PFSK-1 (cell line): ENCODE data around the gene TMC4.
A peak's percentile ranks its signal among the peaks of the same experiment; 100 is the strongest.

Experiments
- FOXP2 ChIP-seq: optimal IDR thresholded peaks from 2 replicates; pipeline ENCODE3; 2011; ENCODE audit warnings: borderline replicate concordance, control low read depth, inconsistent platforms; ENCODE audit not compliant: insufficient read depth; ENCODE audit errors: extremely low read length, extremely low read depth
- POLR2AphosphoS5 ChIP-seq: IDR thresholded peaks from 2 replicates; pipeline ENCODE4 v1.6.1; 2012; ENCODE audit warnings: low read depth, mild to moderate bottlenecking, control low read depth, low read length, moderate library complexity
- REST ChIP-seq, 2 experiments: IDR thresholded peaks; 2 replicates each; pipeline versions ENCODE4 v1.6.1 to v1.8.0; 2011 to 2012; ENCODE audit warnings: low read depth in 2 of 2, low read length in 2 of 2, control low read depth in 1 of 2, inconsistent platforms in 1 of 2, mild to moderate bottlenecking in 1 of 2, moderate library complexity in 1 of 2; ENCODE audit not compliant: insufficient read depth in 1 of 2
- SIN3A ChIP-seq: IDR thresholded peaks from 2 replicates; pipeline ENCODE4 v1.6.1; 2012; ENCODE audit warnings: mild to moderate bottlenecking, low read length, moderate library complexity, borderline replicate concordance; ENCODE audit not compliant: insufficient read depth
- TAF1 ChIP-seq: IDR thresholded peaks from 2 replicates; pipeline ENCODE4 v1.6.1; 2012; ENCODE audit warnings: low read length, control low read depth, borderline replicate concordance; ENCODE audit not compliant: insufficient read depth

Gene TMC4

GRCh38 chr19:54115109-54116063 lies 57.6 kb downstream of the TMC4 start, which contains the start of the genes PRPF31 and TFPT:
Gene PRPF31, plus strand, starts transcription at chr19:54115754. Its CDS starts 2,525 bp downstream, at chr19:54118279.
Gene TFPT, minus strand, starts transcription at chr19:54115657. Its CDS starts 388 bp downstream, at chr19:54115269.
- TF ChIP-seq TAF1 (peak; percentile 80; the same call in 1 of the 2 replicates), POLR2AphosphoS5 (peak; percentile 66; the same call in 1 of the 2 replicates), SIN3A (peak; percentile 91), REST (IDR thresholded peaks at IDR 0.05; ENCODE audit: insufficient read depth in 1 of 2, low read depth in 2 of 2, low read length in 2 of 2) (no peak; a peak in 1 of 4 replicates), FOXP2 (peak; percentile 73)

GRCh38 chr19:54114340-54115108 lies 58.4 kb downstream of the TMC4 start:
- TF ChIP-seq TAF1 = peak; percentile 22; the same call in 1 of the 2 replicates
- no peak for TF ChIP-seq SIN3A
- peak; percentile 12 for TF ChIP-seq FOXP2
- no peak for TF ChIP-seq REST (IDR thresholded peaks at IDR 0.05; ENCODE audit: insufficient read depth in 1 of 2, low read depth in 2 of 2, low read length in 2 of 2)
- peak; percentile 73 for TF ChIP-seq POLR2AphosphoS5
